IMR-90 (cell line): Measurements from ENCODE around the gene TAGAP. TPM values are rescaled to one million over a fixed set of nuclear protein-coding genes. Genes with fewer than 3 reads are reported as not detected.

Experiments
- ATAC-seq: fragments of 200-7000 bp; cut with Tn5 transposase; 2 replicates; pipeline ENCODE4 v1.9.1; 2020; ENCODE audit warnings: low read depth, mild to moderate bottlenecking, moderate library complexity
- BruUV-seq: library from RNA; stranded (reverse); fragments of 400-500 nt; replicated peaks from 2 replicates; lab custom pipeline; 2021; lab: Mats Ljungman, UMichigan
- CTCF ChIA-PET: fragments of 300-600 bp; formaldehyde crosslinking; extraction: SDS; loops from one replicate; lab custom pipeline; 2021; ENCODE audit warnings: antibody characterized with exemption; lab: Yijun Ruan, JAX
- POLR2A ChIA-PET: fragments of 300-600 bp; sonication (Branson Sonifier 250); formaldehyde crosslinking; loops from one replicate; lab custom pipeline; 2022; ENCODE audit warnings: antibody characterized with exemption; ENCODE audit not compliant: unreplicated experiment; lab: Charles Lee
- DNase-seq: peaks from one replicate; pipeline ENCODE4 v3.0.0; 2013
- H2AFZ ChIP-seq: replicated peaks from 2 replicates; pipeline ENCODE3; 2013; ENCODE audit warnings: low read length, mild to moderate bottlenecking; ENCODE audit not compliant: poor library complexity
- H2AK5ac ChIP-seq: 2 replicates; pipeline ENCODE4 v1.6.1; 2013; ENCODE audit warnings: low read depth, low read length, inconsistent platforms
- H2AK9ac ChIP-seq: replicated peaks from 2 replicates; pipeline ENCODE3; 2013; ENCODE audit warnings: mild to moderate bottlenecking, low read depth, low read length, moderate library complexity; ENCODE audit not compliant: poor library complexity
- H2BK120ac ChIP-seq: 2 replicates; pipeline ENCODE4 v1.6.1; 2013; ENCODE audit warnings: low read depth, low read length, inconsistent platforms
- H2BK15ac ChIP-seq: 3 replicates; pipeline ENCODE4 v1.6.1; 2013; ENCODE audit warnings: low read depth, low read length, inconsistent platforms
- H2BK20ac ChIP-seq: 2 replicates; pipeline ENCODE4 v1.6.1; 2013; ENCODE audit warnings: low read depth, mild to moderate bottlenecking, inconsistent platforms, low read length, moderate library complexity
- H2BK5ac ChIP-seq: 2 replicates; pipeline ENCODE4 v1.6.1; 2013; ENCODE audit warnings: mild to moderate bottlenecking, low read depth, low read length, inconsistent platforms; ENCODE audit not compliant: poor library complexity, severe bottlenecking
- H3K14ac ChIP-seq: replicated peaks from 2 replicates; pipeline ENCODE4 v1.6.1; 2013; ENCODE audit warnings: low read depth, low read length, inconsistent platforms
- H3K18ac ChIP-seq: 2 replicates; pipeline ENCODE4 v1.6.1; 2013; ENCODE audit warnings: low read depth, low read length, control low read depth
- H3K23ac ChIP-seq: 2 replicates; pipeline ENCODE4 v1.6.1; 2013; ENCODE audit warnings: low read depth, low read length, inconsistent platforms
- H3K27ac ChIP-seq: 2 replicates; pipeline ENCODE4 v1.5.1; 2013; ENCODE audit warnings: mild to moderate bottlenecking, control low read depth, low read length; ENCODE audit not compliant: insufficient read depth
- H3K27me3 ChIP-seq: 2 replicates; pipeline ENCODE4 v1.6.1; 2013; ENCODE audit warnings: low read length; ENCODE audit not compliant: control insufficient read depth, insufficient read depth
- H3K36me3 ChIP-seq: 2 replicates; pipeline ENCODE4 v1.6.1; 2013; ENCODE audit warnings: low read length, mixed read lengths; ENCODE audit not compliant: control insufficient read depth, insufficient read depth
- H3K4ac ChIP-seq: 2 replicates; pipeline ENCODE4 v1.6.1; 2013; ENCODE audit warnings: low read depth, low read length, inconsistent platforms
- H3K4me1 ChIP-seq: 2 replicates; pipeline ENCODE4 v1.6.1; 2013; ENCODE audit warnings: low read length, mixed read lengths; ENCODE audit not compliant: control insufficient read depth, insufficient read depth
- H3K4me2 ChIP-seq: 2 replicates; pipeline ENCODE4 v1.6.1; 2013; ENCODE audit warnings: low read depth, mild to moderate bottlenecking, control low read depth, low read length, moderate library complexity
- H3K4me3 ChIP-seq: 2 replicates; pipeline ENCODE4 v1.5.1; 2013; ENCODE audit warnings: low read depth, mild to moderate bottlenecking, control low read depth, low read length, moderate library complexity; ENCODE audit not compliant: insufficient read depth
- H3K56ac ChIP-seq: 2 replicates; pipeline ENCODE4 v1.6.1; 2013; ENCODE audit warnings: low read length, inconsistent platforms; ENCODE audit not compliant: insufficient read depth; ENCODE audit errors: extremely low read depth
- H3K79me1 ChIP-seq, 2 experiments: 2 replicates each; pipeline ENCODE4 v1.6.1; 2013; ENCODE audit warnings: low read length in 2 of 2, inconsistent platforms in 1 of 2, low read depth in 1 of 2
- H3K9ac ChIP-seq: 2 replicates; pipeline ENCODE4 v1.6.1; 2013; ENCODE audit warnings: low read depth, low read length, control low read depth
- H3K9me1 ChIP-seq: 2 replicates; pipeline ENCODE4 v1.6.1; 2013; ENCODE audit warnings: low read length, inconsistent platforms; ENCODE audit not compliant: insufficient read depth
- H3K9me3 ChIP-seq: 2 replicates; pipeline ENCODE4 v1.6.1; 2013; ENCODE audit warnings: low read length; ENCODE audit not compliant: control insufficient read depth, insufficient read depth
- H4K20me1 ChIP-seq: 2 replicates; pipeline ENCODE4 v1.6.1; 2013; ENCODE audit warnings: low read length, inconsistent platforms; ENCODE audit not compliant: insufficient read depth
- H4K5ac ChIP-seq: 2 replicates; pipeline ENCODE4 v1.6.1; 2013; ENCODE audit warnings: mild to moderate bottlenecking, low read depth, low read length, control low read depth
- H4K8ac ChIP-seq, 2 experiments: 2 replicates each; pipeline ENCODE4 v1.6.1; 2013; ENCODE audit warnings: low read depth in 2 of 2, low read length in 2 of 2, control low read depth in 1 of 2, inconsistent platforms in 1 of 2
- H4K91ac ChIP-seq: 2 replicates; pipeline ENCODE4 v1.6.1; 2013; ENCODE audit warnings: low read depth, low read length, inconsistent platforms; ENCODE audit not compliant: insufficient read depth
- BHLHE40 ChIP-seq: fragments of 150-350 bp; IDR thresholded peaks from 2 replicates; pipeline ENCODE4 v1.6.1; 2016; ENCODE audit warnings: mild to moderate bottlenecking, low read depth, low read length
- CEBPB ChIP-seq: IDR thresholded peaks from 2 replicates; pipeline ENCODE4 v1.6.1; 2012; ENCODE audit warnings: low read depth, low read length, improper control_type of control experiment
- CHD1 ChIP-seq: IDR thresholded peaks from 2 replicates; pipeline ENCODE4 v1.6.1; 2012; ENCODE audit warnings: low read depth, low read length, improper control_type of control experiment
- CTCF ChIP-seq: conservative IDR thresholded peaks from 2 replicates; pipeline ENCODE4 v1.5.1; 2012; ENCODE audit warnings: mild to moderate bottlenecking, low read depth, low read length, improper control_type of control experiment
- ELK1 ChIP-seq: fragments of 150-350 bp; IDR thresholded peaks from 2 replicates; pipeline ENCODE4 v1.6.1; 2016; ENCODE audit warnings: low read depth, mild to moderate bottlenecking, low read length, moderate library complexity, borderline replicate concordance
- FOS ChIP-seq: fragments of 150-350 bp; IDR thresholded peaks from 2 replicates; pipeline ENCODE4 v1.6.1; 2016; ENCODE audit warnings: low read depth, low read length
- MAFK ChIP-seq: IDR thresholded peaks from 2 replicates; pipeline ENCODE4 v1.6.1; 2012; ENCODE audit warnings: low read depth, low read length, improper control_type of control experiment
- MAZ ChIP-seq: IDR thresholded peaks from 2 replicates; pipeline ENCODE4 v1.6.1; 2012; ENCODE audit warnings: low read depth, mild to moderate bottlenecking, low read length, improper control_type of control experiment, moderate library complexity, borderline replicate concordance
- MXI1 ChIP-seq: IDR thresholded peaks from 2 replicates; pipeline ENCODE4 v1.6.1; 2012; ENCODE audit warnings: low read depth, mild to moderate bottlenecking, low read length, moderate library complexity, borderline replicate concordance
- NFE2L2 ChIP-seq: fragments of 150-350 bp; IDR thresholded peaks from 2 replicates; pipeline ENCODE4 v1.6.1; 2016; ENCODE audit warnings: low read depth, mild to moderate bottlenecking, low read length
- POLR2A ChIP-seq: IDR thresholded peaks from 2 replicates; pipeline ENCODE4 v1.6.1; 2012; ENCODE audit warnings: mild to moderate bottlenecking, low read depth, low read length
- RAD21 ChIP-seq: IDR thresholded peaks from 2 replicates; pipeline ENCODE4 v1.6.1; 2012; ENCODE audit warnings: low read length, improper control_type of control experiment
- RCOR1 ChIP-seq: IDR thresholded peaks from 2 replicates; pipeline ENCODE4 v1.6.1; 2012; ENCODE audit warnings: mild to moderate bottlenecking, low read length, improper control_type of control experiment; ENCODE audit not compliant: insufficient replicate concordance
- RFX5 ChIP-seq: IDR thresholded peaks from 2 replicates; pipeline ENCODE4 v1.8.0; 2012; ENCODE audit warnings: low read depth, mild to moderate bottlenecking, low read length, moderate library complexity
- SMC3 ChIP-seq: fragments of 150-350 bp; IDR thresholded peaks from 2 replicates; pipeline ENCODE4 v1.6.1; 2016; ENCODE audit warnings: low read depth, mild to moderate bottlenecking, antibody characterized with exemption, low read length, moderate library complexity
- USF2 ChIP-seq: fragments of 150-350 bp; IDR thresholded peaks from 2 replicates; pipeline ENCODE4 v1.6.1; 2017; ENCODE audit warnings: mild to moderate bottlenecking, antibody characterized with exemption, low read length, low read depth
- WGBS, 2 experiments: methylation state at CpG; one replicate each; pipeline versions ENCODE4 v1.1.5 to v1.1.7; 2013; ENCODE audit warnings: missing lambda C conversion rate in 2 of 2; ENCODE audit not compliant: insufficient read length in 1 of 2; ENCODE audit errors: extremely low coverage in 2 of 2; 5-methylcytosine and 5-hydroxymethylcytosine counted together
- dilution Hi-C: fragments of 300-500 bp; cut with HindIII; formaldehyde crosslinking; loops from one replicate; pipeline ENCODE4 v1.14.3; 2018; ENCODE audit warnings: low sequenced_read_pairs; ENCODE audit not compliant: unreplicated experiment
- in situ Hi-C: fragments of 300-500 bp; cut with MboI; formaldehyde crosslinking; loops from 3 replicates; pipeline ENCODE4 v1.14.3; 2019; ENCODE audit warnings: low sequenced_read_pairs, inconsistent platforms, mixed read lengths
- intact Hi-C: fragments of 100-400 bp; cut with micrococcal nuclease; formaldehyde crosslinking; loops from 2 replicates; pipeline ENCODE4 v1.10.0; 2022
- polyA plus RNA-seq, 3 experiments: library from polyadenylated mRNA; depleted of rRNA; stranded (reverse); fragments of >200 nt; gene quantifications; 2 replicates each; pipeline ENCODE4 v1.2.3, GENCODE V29; 2012; ENCODE audit warnings: low replicate concordance in 1 of 3
- total RNA-seq: library from RNA; depleted of rRNA; stranded (reverse); fragments of >200 nt; gene quantifications from 2 replicates; pipeline ENCODE4 v1.2.3, GENCODE V29; 2012

Gene TAGAP
- total and polyA plus RNA-seq, 2 of the 4 experiments (the other 2 are of a cell fraction): not detected

- Histone ChIP-seq H4K5ac (no peak overlapping the region), H3K9ac (no peak overlapping the region), H3K4ac (no peak overlapping the region), H2AK5ac (no peak overlapping the region), H4K20me1 (no peaks in the 10 kb centered on the region), H2BK15ac (no peak overlapping the region), H2BK5ac (no peak overlapping the region), H2AFZ (no peak overlapping the region), H3K27me3 (peaks cover 11% of the 10 kb centered on the region), H4K91ac (no peak overlapping the region), H2BK120ac (no peak overlapping the region), H3K18ac (no peak overlapping the region), H3K4me3 (no peak overlapping the region), H3K9me1 (no peaks in the 10 kb centered on the region), H3K14ac (no peak overlapping the region), H3K56ac (no peak overlapping the region), H4K8ac (no peak overlapping the region), H3K4me2 (no peak overlapping the region), H3K27ac (no peak overlapping the region), H3K23ac (no peak overlapping the region), H3K79me1 (no peaks in the 10 kb centered on the region), H2BK20ac (no peak overlapping the region), H3K4me1 (no peaks in the 10 kb centered on the region), H3K9me3 (no peaks in the 10 kb centered on the region), H3K36me3 (no peaks in the 10 kb centered on the region), H2AK9ac (no peak overlapping the region)
- ATAC-seq (no peak), DNase-seq (no peak)
- in situ Hi-C loops (no loop called here), intact Hi-C loops (no loop called here), dilution Hi-C loops (no loop called here)
- no TSS peak for BruUV-seq
- TF ChIP-seq SMC3 (no peak), USF2 (no peak), CTCF (no peak), POLR2A (no peak), BHLHE40 (no peak), CEBPB (no peak), ELK1 (no peak), RFX5 (no peak), MAZ (no peak), FOS (no peak), CHD1 (no peak), RCOR1 (no peak), RAD21 (no peak), MAFK (no peak), NFE2L2 (no peak), MXI1 (no peak)
- CTCF ChIA-PET: interaction anchor here (0.7 kb wide), 1 partner anchor 337 kb away, joined by 3 read pairs; no protein-coding TSS in a partner anchor
- WGBS, 2 experiments: no CpG with 5 or more reads among the region's 2 CpGs
- POLR2A ChIA-PET: no interaction called here
Measured at GRCh38 chr6:159086033-159086618, 41.3 kb upstream of the TAGAP start.
